Astrocyte (in vitro differentiated cells and primary cell): Measurements from ENCODE around the gene GREB1. TPM values are rescaled to one million over a fixed set of nuclear protein-coding genes. Genes with fewer than 3 reads are reported as not detected.

ENCODE experiments used
- DNase-seq: peaks from one replicate; pipeline ENCODE4 v3.0.0-alpha.2; 2010; ENCODE audit warnings: low read depth
- FAIRE-seq: peaks from 2 replicates; lab custom pipeline; 2011; peaks lifted over from hg19 to GRCh38; lab: Jason Lieb, UNC
- H2AFZ ChIP-seq: 2 replicates; pipeline ENCODE4 v1.6.0; 2012; ENCODE audit warnings: low read depth, low read length, inconsistent platforms
- H3K27ac ChIP-seq: 2 replicates; pipeline ENCODE4 v1.5.1; 2011; ENCODE audit warnings: low read depth, low read length, inconsistent platforms
- H3K27me3 ChIP-seq: 2 replicates; pipeline ENCODE4 v1.6.0; 2011; ENCODE audit warnings: low read length, inconsistent platforms; ENCODE audit not compliant: insufficient read depth
- H3K36me3 ChIP-seq: 2 replicates; pipeline ENCODE4 v1.5.1; 2011; ENCODE audit warnings: low read length, inconsistent platforms; ENCODE audit not compliant: insufficient read depth
- H3K4me1 ChIP-seq: 2 replicates; pipeline ENCODE4 v1.5.1; 2011; ENCODE audit warnings: low read length, inconsistent platforms; ENCODE audit not compliant: insufficient read depth
- H3K4me2 ChIP-seq: 2 replicates; pipeline ENCODE4 v1.6.0; 2012; ENCODE audit warnings: low read length, inconsistent platforms
- H3K4me3 ChIP-seq: 2 replicates; pipeline ENCODE4 v1.5.1; 2011; ENCODE audit warnings: low read depth, mild to moderate bottlenecking, low read length, inconsistent platforms; ENCODE audit not compliant: insufficient read depth
- H3K79me2 ChIP-seq: 2 replicates; pipeline ENCODE4 v1.6.0; 2012; ENCODE audit warnings: mild to moderate bottlenecking, low read length, inconsistent platforms; ENCODE audit not compliant: insufficient read depth
- H3K9ac ChIP-seq: 2 replicates; pipeline ENCODE4 v1.6.0; 2012; ENCODE audit warnings: mild to moderate bottlenecking, low read length, inconsistent platforms
- H3K9me3 ChIP-seq: 2 replicates; pipeline ENCODE4 v1.5.1; 2012; ENCODE audit warnings: low read depth, mild to moderate bottlenecking, low read length, inconsistent platforms; ENCODE audit not compliant: insufficient read depth
- H4K20me1 ChIP-seq: 2 replicates; pipeline ENCODE4 v1.6.0; 2012; ENCODE audit warnings: low read length, inconsistent platforms; ENCODE audit not compliant: insufficient read depth
- H3K27ac Mint-ChIP-seq: one replicate; pipeline ENCODE4 v1.8.0; 2021; ENCODE audit warnings: mild to moderate bottlenecking, mixed read lengths; ENCODE audit not compliant: unreplicated experiment
- H3K27me3 Mint-ChIP-seq: one replicate; pipeline ENCODE4 v1.8.0; 2021; ENCODE audit warnings: low read depth, mixed read lengths; ENCODE audit not compliant: unreplicated experiment
- H3K36me3 Mint-ChIP-seq: one replicate; pipeline ENCODE4 v1.8.0; 2021; ENCODE audit warnings: low read depth, mixed read lengths; ENCODE audit not compliant: unreplicated experiment
- H3K4me1 Mint-ChIP-seq: one replicate; pipeline ENCODE4 v1.8.0; 2021; ENCODE audit warnings: low read depth, mixed read lengths; ENCODE audit not compliant: unreplicated experiment
- H3K4me3 Mint-ChIP-seq: one replicate; pipeline ENCODE4 v1.8.0; 2021; ENCODE audit warnings: mild to moderate bottlenecking, moderate library complexity, mixed read lengths; ENCODE audit not compliant: unreplicated experiment
- H3K9me3 Mint-ChIP-seq: one replicate; pipeline ENCODE4 v1.8.0; 2021; ENCODE audit warnings: mild to moderate bottlenecking, mixed read lengths; ENCODE audit not compliant: unreplicated experiment
- CTCF ChIP-seq: IDR thresholded peaks from 2 replicates; pipeline ENCODE4 v1.5.1; 2011; ENCODE audit warnings: low read depth, mild to moderate bottlenecking, inconsistent platforms, low read length, moderate library complexity; ENCODE audit not compliant: insufficient read depth
- EZH2 ChIP-seq: IDR thresholded peaks from 2 replicates; pipeline ENCODE4 v1.6.1; 2012; ENCODE audit warnings: mild to moderate bottlenecking, low read length, inconsistent platforms; ENCODE audit not compliant: insufficient read depth
- total RNA-seq: library from RNA; stranded (reverse); gene quantifications from 2 replicates; pipeline ENCODE4 v1.2.1, GENCODE V29; 2021

The GREB1 gene
- total RNA-seq, 1 donor from 2014 or later = 14.5 TPM

GRCh38 chr2:11577101-11577883 lies 43.4 kb downstream of the GREB1 start:
- Mint-ChIP-seq H3K4me1 (peaks cover 24% of the 10 kb centered on the region), H3K36me3 (peaks cover 2% of the 10 kb centered on the region)
- peaks cover 16% of the 10 kb centered on the region for H3K4me1 ChIP-seq

GRCh38 chr2:11578081-11578948 lies 44.5 kb downstream of the GREB1 start:
- Mint-ChIP-seq H3K27ac (no peak overlapping the region), H3K9me3 (peaks cover 3% of the 10 kb centered on the region), H3K4me1 (peaks cover 18% of the 10 kb centered on the region), H3K27me3 (peaks cover 35% of the 10 kb centered on the region), H3K4me3 (no peak overlapping the region), H3K36me3 (peaks cover 2% of the 10 kb centered on the region)
- H2AFZ ChIP-seq = no peak overlapping the region
- peaks cover 15% of the 10 kb centered on the region for H3K27me3 ChIP-seq
- DNase-seq (no peak), FAIRE-seq (no peak)
- H3K27ac ChIP-seq = no peak overlapping the region
- H3K79me2 ChIP-seq = no peaks in the 10 kb centered on the region
- TF ChIP-seq CTCF (no peak), EZH2 (no peak)
- H4K20me1 ChIP-seq = no peaks in the 10 kb centered on the region
- H3K9me3 ChIP-seq = no peaks in the 10 kb centered on the region
- no peak overlapping the region for H3K4me2 ChIP-seq
- no peak overlapping the region for H3K9ac ChIP-seq
- peaks cover 18% of the 10 kb centered on the region for H3K4me1 ChIP-seq
- H3K4me3 ChIP-seq = no peak overlapping the region
- H3K36me3 ChIP-seq = no peaks in the 10 kb centered on the region

More at GRCh38 chr2:11577101-11577883, 43.4 kb downstream of the GREB1 start:
- FAIRE-seq = no peak
- Mint-ChIP-seq H3K27me3 (peaks cover 36% of the 10 kb centered on the region), H3K9me3 (peaks cover 3% of the 10 kb centered on the region), H3K27ac (no peak overlapping the region), H3K4me3 (no peak overlapping the region)
- DNase-seq = no peak
- no peak for TF ChIP-seq CTCF
- no peak for TF ChIP-seq EZH2
- Histone ChIP-seq H3K36me3 (no peaks in the 10 kb centered on the region), H3K4me2 (no peak overlapping the region), H3K27me3 (peaks cover 15% of the 10 kb centered on the region), H3K4me3 (no peak overlapping the region), H2AFZ (no peak overlapping the region), H3K27ac (no peak overlapping the region), H3K9me3 (no peaks in the 10 kb centered on the region), H3K79me2 (no peaks in the 10 kb centered on the region), H4K20me1 (no peaks in the 10 kb centered on the region), H3K9ac (no peak overlapping the region)
